Measurements from ENCODE around the gene LRRC8A. TPM values are rescaled to one million over a fixed set of nuclear protein-coding genes. Genes with fewer than 3 reads are reported as not detected.
"Not testable (repeated sequence)": the region's sequence is repeated elsewhere in the genome, so short reads cannot be mapped to it uniquely, and the experiment has no call there.

LRRC8A gene
- total RNA-seq, 1 donor from 2014 or later, result 20.2 TPM

DNA sequence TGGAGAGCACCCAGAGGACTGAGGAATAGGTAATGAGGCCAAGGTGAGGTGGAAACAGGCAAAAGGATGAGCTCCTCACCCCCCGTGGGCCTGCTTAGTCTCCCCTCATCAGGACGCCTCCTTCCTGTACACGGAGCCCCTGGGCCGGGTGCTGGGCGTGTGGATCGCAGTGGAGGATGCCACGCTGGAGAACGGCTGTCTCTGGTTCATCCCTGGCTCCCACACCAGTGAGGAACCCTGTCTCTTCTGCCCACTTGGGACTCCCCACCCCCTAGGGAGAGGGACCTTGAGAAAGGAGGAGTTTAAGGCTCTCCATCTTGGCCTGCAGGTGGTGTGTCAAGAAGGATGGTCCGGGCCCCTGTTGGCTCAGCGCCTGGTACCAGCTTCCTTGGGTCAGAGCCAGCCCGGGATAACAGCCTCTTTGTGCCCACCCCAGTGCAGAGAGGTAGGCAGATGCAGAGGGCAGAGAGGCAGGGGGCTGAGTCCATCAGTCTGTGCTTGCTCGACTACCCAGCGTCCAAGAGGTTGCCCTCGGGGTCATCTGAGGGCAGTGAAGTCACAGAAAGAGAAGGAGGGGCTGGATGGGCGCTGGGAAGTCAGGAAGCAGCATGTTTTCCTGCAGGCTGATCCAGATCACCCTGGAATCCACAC, 58.5 kb downstream of the LRRC8A start:
- DNase-seq (no peak), ATAC-seq (ENCODE audit: poor library complexity) (peak; percentile 26)
- intact Hi-C loops (cut with DNase I), result no loop called here

DNA sequence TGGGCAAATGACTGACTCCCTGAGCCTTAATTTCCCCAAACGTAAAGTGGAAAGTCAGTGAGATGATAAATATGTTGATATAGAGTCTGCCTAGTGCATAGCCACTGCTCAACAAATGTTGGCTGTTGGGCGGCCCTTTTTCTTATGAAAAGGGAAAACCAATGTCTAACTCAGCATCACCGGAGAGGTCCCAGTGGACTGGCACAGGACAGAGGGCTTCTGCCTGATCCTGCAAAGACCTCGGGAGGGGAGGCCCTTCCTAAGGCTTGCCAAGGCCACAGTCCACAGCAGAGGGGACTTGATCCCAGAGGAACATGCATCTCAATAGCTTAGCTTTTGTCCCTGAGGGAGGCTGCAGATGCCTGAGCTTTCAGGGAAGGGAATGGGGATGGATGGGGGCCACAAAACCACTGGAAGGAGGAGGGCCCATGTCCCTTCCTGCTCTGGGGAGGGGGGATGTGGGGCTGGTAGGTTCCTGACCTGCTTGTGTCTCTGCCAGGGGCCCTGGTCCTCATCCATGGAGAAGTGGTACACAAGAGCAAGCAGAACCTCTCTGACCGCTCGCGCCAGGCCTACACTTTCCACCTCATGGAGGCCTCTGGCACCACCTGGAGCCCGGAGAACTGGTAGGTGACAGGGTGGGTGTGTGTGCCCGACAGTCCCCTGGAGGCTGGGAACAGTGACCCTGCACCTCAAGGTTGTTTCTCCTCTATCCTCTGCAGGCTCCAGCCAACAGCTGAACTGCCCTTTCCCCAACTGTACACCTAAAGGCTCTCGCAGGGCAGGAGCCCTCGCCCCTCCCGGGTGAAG, 59.2 kb downstream of the LRRC8A start:
- DNase-seq (no peak), ATAC-seq (ENCODE audit: poor library complexity) (no peak)
- intact Hi-C loops (cut with DNase I), result no loop called here

DNA sequence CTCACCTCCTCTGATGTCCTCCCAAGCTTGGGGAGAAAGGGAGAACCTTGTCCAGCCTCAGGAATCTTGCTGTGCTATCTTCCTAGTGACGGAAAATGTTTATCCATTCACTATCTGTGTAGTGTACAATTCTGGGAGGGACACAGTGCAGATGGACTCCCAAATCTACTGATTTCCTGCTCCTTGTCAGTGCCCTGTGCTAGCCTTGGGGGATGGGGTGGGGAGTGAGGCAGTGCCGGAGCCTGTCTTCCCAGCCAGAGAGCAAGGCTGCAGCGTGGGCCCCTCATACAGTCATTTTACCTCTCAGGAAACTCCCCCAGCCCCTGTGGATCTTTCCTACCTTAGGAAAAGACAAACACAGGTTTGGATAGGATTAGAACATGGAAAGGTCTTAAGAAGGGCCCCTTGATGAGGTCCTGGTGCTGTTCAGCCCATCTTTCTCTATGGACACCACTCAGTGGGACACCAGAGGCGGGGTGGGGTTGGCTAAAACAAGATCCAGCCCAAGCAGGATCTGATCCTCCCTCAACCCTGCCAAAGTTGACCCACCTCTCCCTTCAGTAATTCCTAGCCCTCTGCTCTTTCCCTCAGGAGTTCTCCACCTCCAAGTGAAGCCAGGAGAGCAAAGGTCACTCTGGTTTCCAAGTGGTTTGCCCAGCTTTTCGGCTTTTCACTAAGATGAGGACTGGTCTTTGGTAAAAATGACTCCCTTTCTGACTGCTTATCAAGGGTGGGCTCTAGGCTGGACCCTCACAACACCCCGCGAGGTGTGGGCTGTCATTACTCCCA, 62.1 kb downstream of the LRRC8A start:
- no peak for ATAC-seq (ENCODE audit: poor library complexity)
- DNase-seq, result no peak
- intact Hi-C loops (cut with DNase I), result no loop called here

DNA sequence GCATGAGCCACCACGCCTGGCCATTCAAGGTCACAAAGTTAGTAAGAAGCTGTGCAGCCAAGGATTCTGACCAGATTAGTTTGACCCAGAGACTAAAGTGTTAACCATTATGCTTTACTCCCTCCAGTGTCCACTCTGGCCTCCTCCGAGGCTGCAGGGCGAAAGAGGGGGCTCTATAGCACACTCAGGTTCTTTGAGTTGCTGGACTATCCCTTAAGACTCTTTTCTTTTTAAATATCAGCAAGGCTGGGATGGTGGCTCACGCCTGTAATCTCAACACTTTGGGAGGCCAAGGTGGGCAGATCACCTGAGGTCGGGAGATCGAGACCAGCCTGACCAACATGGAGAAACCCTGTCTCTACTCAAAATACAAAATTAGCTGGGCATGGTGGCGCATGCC, 63.0 kb downstream of the LRRC8A start:
- DNase-seq; intact Hi-C loops (cut with DNase I); ATAC-seq (ENCODE audit: poor library complexity): not testable (repeated sequence)

DNA sequence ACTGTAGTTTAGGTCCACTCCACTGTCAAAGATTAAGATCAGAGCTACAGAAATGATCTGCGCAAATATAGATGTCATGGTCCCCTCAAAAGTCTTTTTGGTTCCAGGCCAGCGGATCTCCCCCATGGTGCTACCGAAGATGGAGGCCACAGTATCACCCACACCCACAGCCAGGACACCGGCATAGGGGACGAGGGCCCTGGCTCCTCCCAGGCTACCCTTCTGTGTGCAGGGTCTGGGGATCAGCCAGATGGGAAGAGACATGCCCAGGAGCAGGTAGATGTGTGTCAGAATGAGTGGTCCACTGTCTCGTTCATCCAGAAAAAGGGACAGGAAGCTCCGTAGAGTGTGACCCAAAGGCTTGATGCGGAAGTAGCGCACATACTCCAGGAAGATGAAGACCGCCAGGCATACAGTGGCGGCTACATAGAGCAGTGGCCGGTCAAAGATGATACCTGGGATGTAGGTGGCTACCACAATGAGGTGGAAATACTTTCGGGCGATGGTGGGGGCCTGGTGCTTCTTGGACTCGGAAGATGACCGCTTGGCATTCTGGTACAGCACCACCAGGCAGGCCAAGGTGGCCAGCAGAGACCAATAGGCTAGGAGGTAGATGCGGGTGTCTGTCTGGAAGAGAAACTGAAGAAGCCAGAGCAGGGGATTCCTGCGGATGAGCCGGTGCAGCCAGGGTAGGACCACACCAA, 64.0 kb downstream of the LRRC8A start:
- no peak for ATAC-seq (ENCODE audit: poor library complexity)
- intact Hi-C loops (cut with DNase I), result no loop called here

DNA sequence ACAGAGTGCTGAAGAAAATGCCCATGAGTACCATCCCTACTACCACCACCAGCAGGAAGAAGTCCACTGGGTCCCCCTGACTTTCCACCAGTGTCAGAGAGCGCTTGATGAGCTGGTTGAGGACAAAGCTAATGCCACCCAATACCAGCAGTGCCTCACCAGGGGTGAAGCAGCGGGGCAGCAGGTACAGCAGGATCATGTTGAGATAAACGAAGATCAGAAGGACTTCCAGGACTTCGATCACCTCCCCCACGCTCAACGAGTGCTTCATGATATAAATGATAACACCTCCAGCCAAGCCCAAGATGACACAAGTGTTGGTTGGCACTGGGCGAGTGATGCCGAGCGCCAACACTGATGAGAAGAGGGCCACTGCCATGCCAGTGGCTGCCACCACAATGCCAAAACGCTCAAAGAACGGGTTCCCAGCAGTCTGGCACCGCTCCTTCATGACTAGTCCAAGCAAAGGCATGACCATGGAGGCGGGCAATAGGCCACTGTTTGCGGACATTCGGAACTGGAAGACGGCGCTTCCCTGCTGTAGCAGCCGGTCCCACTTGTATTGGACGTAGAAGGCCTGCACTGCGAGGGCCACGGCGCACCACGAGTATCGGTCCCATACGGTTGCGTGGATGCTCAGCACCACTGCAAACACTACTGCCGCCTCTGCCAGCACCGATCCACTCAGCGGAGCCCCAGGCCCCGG, 64.8 kb downstream of the LRRC8A start:
- ATAC-seq (ENCODE audit: poor library complexity), result peak; percentile 46
- intact Hi-C loops (cut with DNase I), result no loop called here
- no peak for DNase-seq

More for the DNA sequence above, 64.0 kb downstream of the LRRC8A start:
- no peak for DNase-seq

DNA sequence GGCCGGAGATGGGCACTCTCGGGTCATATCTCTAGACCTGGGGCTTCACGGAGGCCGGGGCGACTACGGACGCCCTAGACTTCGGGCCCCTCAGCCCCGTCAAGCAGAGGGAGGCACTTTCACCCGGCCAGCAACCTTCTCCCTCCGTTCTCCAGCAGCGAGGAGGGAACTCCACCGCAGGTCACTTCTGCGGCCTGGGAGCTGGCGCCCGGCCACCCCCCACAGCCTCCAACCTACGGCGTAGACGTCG, 65.3 kb downstream of the LRRC8A start:
- intact Hi-C loops (cut with DNase I), result no loop called here
- no peak for DNase-seq
- peak; percentile 32 for ATAC-seq (ENCODE audit: poor library complexity)

DNA sequence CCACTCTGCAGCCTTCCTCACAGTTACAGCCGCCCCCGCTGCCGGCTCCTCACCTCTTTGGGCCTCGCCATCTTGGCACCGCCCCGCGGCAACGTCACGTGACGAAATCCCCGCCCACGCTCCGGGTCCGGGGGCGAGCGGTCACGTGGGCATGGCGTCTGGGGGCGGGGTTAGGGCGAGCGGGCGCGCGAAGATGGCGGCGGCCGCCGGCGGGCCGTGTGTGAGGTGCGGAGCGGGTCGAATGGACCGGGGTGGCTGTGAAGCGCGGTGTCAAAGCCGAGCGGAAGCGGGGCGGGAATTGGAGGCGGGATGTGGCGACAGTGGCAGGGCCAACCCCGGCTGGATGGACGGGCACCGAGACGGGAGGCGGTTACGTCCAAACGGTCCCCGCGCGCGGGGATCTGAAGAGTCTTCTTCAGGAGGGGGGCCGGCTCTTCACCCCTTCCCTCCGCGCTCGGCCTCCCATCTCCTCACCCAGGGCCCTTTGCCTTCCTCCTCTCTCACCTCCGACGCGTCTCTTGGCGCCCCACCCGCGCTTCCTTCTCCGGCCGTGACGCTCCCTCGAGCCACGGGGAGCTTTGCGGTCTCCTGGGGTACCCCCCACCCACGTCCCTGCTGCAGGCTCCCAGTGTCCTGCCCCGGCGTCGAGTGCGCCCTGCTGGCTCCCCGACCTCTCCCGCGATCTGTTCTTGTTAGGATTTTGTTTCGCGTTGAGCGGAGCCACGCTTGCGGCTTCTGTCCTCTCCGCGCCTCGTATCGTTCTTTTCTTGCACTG, 65.8 kb downstream of the LRRC8A start, which contains the start of the genes DOLK and NUP188:
Gene DOLK (minus strand): TSS at position 77 of the 775 bp plus-strand sequence. CDS start 300 bp downstream, outside the sequence.
Gene NUP188 (plus strand): TSS at position 173 of the 775 bp plus-strand sequence. CDS start 21 bp downstream, at position 194.
- peak; percentile 98 for DNase-seq
- intact Hi-C loops (cut with DNase I), result no loop called here
- ATAC-seq (ENCODE audit: poor library complexity), result peak; percentile 96

DNA sequence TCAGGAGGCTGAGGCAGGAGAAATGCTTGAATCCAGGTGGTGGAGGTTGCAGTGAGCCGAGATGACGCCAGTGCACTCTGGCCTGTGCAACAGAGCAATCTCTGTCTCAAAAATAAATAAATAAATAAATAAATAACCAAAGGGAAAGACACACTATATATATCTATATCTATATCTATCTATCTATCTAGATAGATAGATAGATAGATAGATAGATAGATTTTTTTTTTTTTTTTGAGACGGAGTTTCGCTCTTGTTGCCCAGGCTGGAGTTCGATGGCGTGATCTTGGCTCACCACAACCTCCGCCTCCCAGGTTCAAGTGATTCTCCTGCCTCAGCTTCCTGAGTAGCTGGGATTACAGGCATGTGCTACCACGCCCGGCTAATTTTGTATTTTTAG, 79.5 kb downstream of the LRRC8A start:
- DNase-seq; ATAC-seq (ENCODE audit: poor library complexity); intact Hi-C loops (cut with DNase I): not testable (repeated sequence)

Other genes with a start within 250 kb of the LRRC8A start
- 40.0 TPM for gene DYNC2I2, start 225.3 kb upstream of the LRRC8A start, total RNA-seq
- gene SET, start 192.9 kb upstream of the LRRC8A start, total RNA-seq, result 167 TPM
- 5.7 TPM for gene PKN3, start 179.6 kb upstream of the LRRC8A start, total RNA-seq
- gene ZDHHC12, start 158.0 kb upstream of the LRRC8A start, total RNA-seq, result 5.4 TPM
- gene ZER1, start 110.2 kb upstream of the LRRC8A start, total RNA-seq, result 57.3 TPM
- 16.6 TPM for gene TBC1D13, start 94.9 kb upstream of the LRRC8A start, total RNA-seq
- gene ENDOG, start 63.6 kb upstream of the LRRC8A start, total RNA-seq, result 89.0 TPM
- 15.8 TPM for gene SPOUT1, start 52.3 kb upstream of the LRRC8A start, total RNA-seq
- 12.6 TPM for gene KYAT1, start 183 bp upstream of the LRRC8A start, total RNA-seq
- 28.7 TPM for gene PHYHD1, start 38.8 kb downstream of the LRRC8A start, total RNA-seq
- gene DOLK, start 65.5 kb downstream of the LRRC8A start, total RNA-seq, result 6.4 TPM
- gene NUP188, start 65.6 kb downstream of the LRRC8A start, total RNA-seq, result 21.0 TPM
- gene SH3GLB2, start 146.2 kb downstream of the LRRC8A start, total RNA-seq, result 30.8 TPM
- gene MIGA2, start 154.5 kb downstream of the LRRC8A start, total RNA-seq, result 32.8 TPM
- 4.4 TPM for gene DOLPP1, start 199.0 kb downstream of the LRRC8A start, total RNA-seq
- 85.4 TPM for gene CRAT, start 228.7 kb downstream of the LRRC8A start, total RNA-seq
- gene PTPA, start 229.3 kb downstream of the LRRC8A start, total RNA-seq, result 179 TPM

Data from Right ventricle myocardium superior (tissue), 1 donor.